CD4-positive, alpha-beta T cell treated with Interferon alpha-2 for 1 hour (primary cell): Measurements from ENCODE around the gene HUNK.
"Not testable (repeated sequence)": the region's sequence is repeated elsewhere in the genome, so short reads cannot be mapped to it uniquely, and the experiment has no call there.

Experiments used
- DNase-seq, 2 donors: peaks; one replicate each; pipeline ENCODE4 v3.0.0-alpha.2; 2020 to 2022

Gene HUNK

DNA sequence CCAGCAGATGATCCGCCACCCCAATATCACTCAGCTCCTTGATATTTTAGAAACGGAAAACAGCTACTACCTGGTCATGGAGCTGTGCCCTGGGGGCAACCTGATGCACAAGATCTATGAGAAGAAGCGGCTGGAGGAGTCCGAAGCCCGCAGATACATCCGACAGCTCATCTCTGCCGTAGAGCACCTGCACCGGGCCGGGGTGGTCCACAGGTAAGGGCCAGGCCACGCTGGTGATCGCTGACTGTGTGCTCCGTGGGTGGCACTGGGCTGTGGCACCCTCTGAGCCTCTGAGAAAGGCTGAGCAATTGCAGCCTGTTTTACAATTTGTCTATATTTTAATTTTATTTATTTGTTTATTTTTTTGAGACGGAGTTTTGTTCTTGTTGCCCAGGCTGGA, 51.7 kb downstream of the HUNK start:
- no peak for DNase-seq

DNA sequence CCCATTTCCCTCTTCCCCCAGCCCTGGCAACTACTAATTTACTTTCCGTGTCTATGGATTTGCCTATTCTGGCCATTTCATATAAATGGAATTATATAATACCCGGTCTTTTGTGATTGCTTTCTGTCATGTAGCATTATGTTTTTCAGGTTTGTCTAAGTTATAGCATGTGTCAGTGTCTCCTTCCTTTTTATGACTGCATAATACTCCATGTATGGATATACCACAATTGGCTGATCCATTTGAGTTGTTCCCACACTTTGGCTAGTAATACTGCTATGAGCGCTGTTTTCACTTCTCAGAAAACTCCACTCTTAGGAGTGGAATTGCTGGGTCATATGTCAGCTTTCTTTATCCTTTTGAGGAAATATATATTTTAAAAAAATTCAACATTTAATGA, 53.7 kb downstream of the HUNK start:
- DNase-seq: no peak

DNA sequence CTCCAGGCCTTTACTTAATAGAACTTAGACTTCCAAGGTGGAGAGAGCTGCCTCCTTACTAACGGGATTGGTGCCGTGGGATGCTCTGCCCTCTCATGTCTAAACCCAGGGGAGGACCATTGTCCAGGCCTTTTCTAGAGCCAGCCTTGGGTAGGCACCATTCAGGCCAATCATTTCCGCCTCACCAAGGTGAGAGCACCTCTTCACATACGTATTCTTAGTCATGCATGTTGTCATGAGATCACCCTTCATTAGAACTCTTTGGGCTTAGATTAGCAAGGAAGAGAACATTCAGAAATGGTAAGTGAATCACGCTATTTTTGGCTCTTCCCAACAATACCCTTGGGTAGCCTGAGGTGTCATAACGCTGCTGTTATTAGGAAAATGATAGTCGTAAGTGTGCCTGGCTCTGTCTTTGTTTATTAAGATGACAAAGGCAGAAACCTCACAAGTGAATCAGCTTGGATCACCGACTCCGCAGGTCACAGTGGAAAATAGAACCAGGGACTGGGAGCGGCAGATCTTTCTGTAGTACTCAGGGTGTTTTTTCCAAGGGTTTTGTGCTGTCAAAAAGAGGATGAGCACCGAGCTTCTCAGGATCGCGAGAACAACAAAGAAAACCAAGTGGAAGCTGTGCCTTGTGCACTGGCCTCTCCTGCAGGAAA, 55.0 kb downstream of the HUNK start:
- DNase-seq: no peak

DNA sequence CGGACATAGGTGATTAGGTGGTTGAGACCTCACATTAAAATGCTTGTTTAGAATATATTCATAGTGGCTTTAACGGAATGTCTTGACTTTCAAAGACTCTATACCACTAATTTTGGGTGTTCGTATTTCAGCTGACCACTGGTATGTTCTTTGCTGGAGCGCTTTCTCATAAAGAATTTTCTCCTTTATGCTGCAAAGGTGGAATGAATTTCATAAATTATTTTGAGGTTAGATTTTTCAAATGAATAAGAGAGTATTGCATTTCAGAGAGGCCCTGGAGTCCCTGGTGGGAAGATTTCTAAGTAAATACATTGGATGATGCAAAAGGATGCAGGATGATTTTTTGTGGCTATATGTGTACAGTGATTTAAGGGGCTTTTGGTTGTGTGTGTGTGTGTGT, 55.8 kb downstream of the HUNK start:
- no peak for DNase-seq

- no peak for DNase-seq
These were observed 56.7 kb downstream of the HUNK start for GRCh38 chr21:31929548-31929947.

DNA sequence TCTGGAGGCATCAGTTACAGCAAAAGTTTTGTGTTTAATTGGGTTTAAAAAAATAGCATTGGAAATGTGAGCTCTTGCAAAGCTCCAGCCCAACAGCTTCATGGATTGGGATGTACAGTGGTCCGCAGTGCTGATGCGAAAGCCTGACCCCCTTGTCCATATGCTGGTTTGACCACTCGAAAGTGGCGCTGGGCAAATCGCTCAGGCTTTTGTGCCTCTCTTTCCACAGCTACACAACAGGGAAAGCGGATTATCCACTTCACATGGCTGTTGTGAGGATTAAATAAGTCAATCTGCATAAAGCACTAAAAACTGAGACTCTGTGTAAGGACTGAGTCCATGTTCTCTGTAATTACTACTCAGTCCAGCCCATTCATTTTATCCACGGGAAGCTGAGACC, 57.2 kb downstream of the HUNK start:
- DNase-seq: no peak

DNA sequence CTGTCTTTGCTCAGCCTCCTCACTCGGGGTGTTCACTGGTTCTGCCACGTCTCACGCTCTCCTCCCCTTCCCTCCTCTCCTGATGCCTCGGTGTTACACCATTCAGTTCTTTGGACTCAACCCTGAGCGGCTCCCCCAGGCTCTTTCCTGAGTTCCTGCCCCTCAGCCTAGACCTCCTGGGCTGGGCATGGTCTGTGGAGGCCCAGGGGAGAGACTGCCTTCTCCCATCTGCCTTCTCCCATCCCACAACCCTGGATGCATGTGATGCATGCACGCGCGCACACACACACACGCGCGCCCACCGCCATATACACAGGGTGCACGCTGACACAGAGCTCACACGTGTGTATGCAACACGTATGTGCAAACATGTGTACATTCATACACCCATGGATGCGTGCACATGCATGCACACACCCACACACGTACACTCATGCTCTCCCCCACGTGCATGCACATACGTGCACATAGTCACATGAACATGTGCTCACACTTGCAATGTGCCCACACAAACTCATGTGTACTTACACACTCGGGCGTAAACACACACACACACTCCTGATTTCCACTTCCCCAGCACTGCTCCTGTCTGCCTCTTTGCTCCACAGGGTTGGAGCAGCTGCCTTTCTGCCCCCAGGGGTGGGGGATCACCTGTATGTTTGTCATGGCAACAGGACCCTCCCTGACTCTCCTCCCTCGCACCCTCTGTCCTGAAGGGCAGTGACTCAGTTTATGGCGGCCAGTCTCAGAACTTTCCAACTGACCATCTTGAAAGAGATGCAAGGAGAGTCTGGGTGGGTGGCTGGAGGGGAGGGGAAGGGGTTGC, 59.0 kb downstream of the HUNK start:
- DNase-seq: no peak

GRCh38 chr21:31932470-31932764, 59.6 kb downstream of the HUNK start:
- DNase-seq: no peak

DNA sequence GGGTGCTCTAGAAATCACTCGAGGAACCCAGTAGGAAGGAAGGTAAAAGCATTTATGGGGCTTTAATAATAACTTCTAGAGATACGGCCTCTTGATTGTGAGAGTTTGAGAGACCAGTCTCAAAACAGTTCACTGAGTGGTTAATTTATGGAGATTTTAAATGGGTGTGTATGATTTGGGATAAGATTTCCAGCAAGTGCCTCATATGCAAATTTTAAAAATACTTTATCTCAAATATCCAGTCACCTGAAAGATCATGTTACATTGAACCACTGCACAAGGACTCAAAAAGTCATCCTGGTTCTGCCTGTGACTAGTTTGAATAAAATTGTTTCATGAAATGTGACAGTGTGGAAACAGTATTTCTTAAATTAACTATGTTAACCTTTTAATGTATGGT, 64.5 kb downstream of the HUNK start:
- no peak for DNase-seq

DNA sequence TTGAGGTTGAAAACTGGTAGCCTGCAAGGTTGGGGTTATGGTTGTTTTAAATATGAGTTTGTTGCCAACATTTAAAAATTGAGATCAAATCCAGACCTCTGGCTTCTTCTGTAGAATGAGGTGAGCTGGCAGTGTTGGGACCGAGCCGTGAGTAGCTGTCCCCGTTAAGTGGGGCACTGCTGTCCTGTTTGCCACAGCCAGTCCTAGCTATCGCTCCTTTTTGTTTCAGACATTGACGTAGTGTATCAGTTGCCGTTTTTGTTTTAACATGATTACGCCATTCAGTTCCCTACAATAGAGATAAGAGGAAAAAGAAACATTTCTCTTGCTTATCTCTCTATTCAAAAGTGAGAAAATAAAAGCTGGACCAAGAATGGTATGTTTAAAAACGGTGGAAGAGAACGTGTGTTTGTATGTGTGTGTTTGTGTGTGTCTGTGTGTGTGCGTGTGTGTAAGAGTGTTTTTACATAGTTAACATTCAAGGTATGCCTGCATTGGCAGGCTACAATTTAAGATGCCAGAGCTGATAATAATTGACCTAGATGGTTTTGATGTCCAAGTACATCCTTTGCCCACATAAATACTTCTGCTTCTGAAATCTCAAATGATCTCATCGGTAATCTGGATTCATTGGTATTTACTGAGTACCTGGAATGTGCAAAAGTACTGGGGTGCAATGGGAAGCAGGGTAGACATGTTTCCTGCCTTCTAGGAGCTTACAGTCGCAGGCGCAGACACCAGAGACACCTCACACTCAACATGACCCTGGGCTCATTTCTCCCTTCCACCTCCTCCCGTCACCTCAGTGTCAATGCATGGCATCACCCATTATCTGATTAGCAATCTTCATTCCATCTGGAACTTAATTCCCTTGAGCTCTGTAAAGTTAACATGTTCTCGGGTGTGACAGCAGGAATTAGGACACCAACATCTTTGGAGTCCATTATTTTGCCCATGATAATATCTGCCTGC, 65.8 kb downstream of the HUNK start:
- DNase-seq: no peak

- DNase-seq: no peak
These were observed 68.9 kb downstream of the HUNK start for GRCh38 chr21:31941694-31942093.

GRCh38 chr21:31943561-31943960, 70.7 kb downstream of the HUNK start:
- no peak for DNase-seq

DNA sequence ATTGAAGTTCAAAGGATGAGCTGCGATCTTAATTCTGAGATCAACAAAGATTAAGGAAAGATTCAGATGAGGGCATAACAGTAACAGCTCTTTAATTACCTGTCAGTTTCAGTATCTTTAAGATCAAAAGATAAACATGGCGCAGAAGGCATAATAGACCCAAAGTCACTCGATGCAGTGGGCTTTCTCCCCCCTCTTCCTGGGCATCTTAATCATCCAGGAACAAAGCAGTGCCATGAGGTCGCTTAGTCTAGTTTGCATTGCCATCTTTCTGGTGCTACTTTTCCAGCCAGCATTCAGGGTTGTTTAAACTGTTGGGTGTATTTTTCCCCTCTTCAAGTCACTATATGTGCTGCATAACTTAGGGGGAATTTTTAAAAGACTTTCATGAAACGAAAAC, 72.3 kb downstream of the HUNK start:
- no peak for DNase-seq

GRCh38 chr21:31945546-31945945, 72.7 kb downstream of the HUNK start:
- DNase-seq: no peak

DNA sequence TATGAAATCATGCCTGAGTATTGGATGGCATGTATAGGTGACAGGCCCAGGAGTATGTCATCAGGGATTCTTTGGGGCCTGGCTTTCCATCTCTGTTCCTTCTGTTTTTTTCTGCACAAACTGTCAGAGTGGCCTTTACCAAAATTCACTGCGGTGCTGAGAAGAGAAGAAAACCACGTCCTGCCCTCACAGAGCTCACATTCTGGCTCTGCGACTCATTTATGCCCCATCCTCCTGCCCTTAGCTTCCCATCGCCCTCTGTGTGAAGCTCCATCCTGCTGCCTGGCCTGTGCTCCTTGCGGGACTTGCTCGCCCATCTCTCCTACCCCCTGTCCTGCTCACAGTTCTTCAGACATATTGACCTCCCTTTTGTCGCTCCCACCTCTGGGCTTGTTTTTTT, 73.4 kb downstream of the HUNK start:
- DNase-seq: no peak

GRCh38 chr21:31946876-31947550, 74.2 kb downstream of the HUNK start:
- not testable (repeated sequence) for DNase-seq

DNA sequence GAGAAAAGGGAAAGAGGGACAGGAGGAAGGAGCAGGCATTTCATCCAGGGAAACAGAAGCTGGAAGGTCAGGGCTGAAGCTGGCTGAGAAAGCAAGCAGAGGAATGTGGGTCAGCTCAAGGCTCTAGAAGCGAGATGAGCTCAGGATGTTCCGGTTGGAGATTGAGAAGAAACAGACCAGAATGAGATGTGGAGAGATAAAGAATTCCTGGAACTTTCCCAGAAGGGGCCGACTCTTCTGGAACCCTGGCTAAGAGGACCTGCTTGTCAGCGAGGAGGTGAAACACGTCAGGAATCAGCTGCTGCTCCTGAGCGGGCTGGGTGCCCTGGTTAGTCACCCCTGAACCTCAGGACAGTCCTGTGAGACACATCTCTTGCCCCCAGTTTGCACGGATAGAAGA, 75.9 kb downstream of the HUNK start:
- no peak for DNase-seq

DNA sequence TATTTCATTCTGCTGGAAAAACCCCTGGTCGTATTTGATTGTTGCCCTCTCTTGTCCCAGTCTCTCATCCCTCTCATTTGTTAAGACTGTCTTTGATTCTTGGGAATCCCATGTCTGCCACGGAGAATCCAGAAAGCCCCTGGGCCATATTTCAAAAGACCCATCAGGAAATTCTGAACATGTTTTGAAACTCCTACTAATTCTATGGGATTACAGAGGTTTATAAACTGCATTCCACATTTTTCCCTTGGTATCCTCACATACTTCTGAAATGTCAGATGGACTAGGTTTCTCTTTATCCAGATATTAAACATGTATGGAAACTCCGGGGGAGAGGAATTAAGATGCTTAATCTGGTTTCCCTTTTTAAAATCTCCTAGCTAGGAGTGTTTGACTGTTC, 80.0 kb downstream of the HUNK start:
- DNase-seq: no peak

DNA sequence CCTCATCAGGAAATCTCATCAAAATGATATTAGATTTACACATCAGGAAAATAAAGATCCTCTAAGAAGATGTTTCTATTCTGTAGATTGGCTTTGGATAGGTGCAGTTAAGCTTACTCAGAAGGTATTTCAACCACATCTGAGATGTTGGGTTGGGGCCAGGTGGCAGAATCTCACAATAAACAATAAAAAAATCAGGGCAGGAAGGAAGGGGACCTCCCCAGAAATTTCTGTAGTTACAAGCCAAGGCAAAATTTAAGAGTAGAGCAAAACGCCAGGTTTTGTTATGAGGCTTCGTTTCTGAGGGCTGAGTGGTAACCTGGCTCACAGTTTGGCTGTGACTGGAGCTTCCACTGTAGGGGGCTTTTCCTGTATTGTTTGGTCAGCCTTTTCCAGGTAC, 84.8 kb downstream of the HUNK start:
- no peak for DNase-seq

GRCh38 chr21:31959881-31960280, 87.1 kb downstream of the HUNK start:
- DNase-seq: no peak

- DNase-seq: no peak
These were observed 88.2 kb downstream of the HUNK start for GRCh38 chr21:31961027-31961426.

GRCh38 chr21:31961704-31962103, 88.9 kb downstream of the HUNK start:
- DNase-seq: no peak

GRCh38 chr21:31964692-31965091, 91.9 kb downstream of the HUNK start:
- DNase-seq: no peak
